A673 (cell line): Measurements from ENCODE around the gene EPHA10.

ENCODE experiments used
- CTCF ChIP-seq: fragments of 300-800, 200-600 bp; sonication (generic); conservative IDR thresholded peaks from 2 replicates; pipeline ENCODE4 v1.5.1; 2017; ENCODE audit warnings: low read depth, mild to moderate bottlenecking, antibody characterized with exemption, low read length, moderate library complexity, mixed read lengths
- EZH2 ChIP-seq: fragments of 200-600 bp; sonication (generic); IDR thresholded peaks from 2 replicates; pipeline ENCODE4 v1.6.1; 2017; ENCODE audit warnings: borderline replicate concordance, low read depth, mild to moderate bottlenecking, mixed read lengths, antibody characterized with exemption, low read length; ENCODE audit not compliant: poor library complexity, severe bottlenecking

DNA sequence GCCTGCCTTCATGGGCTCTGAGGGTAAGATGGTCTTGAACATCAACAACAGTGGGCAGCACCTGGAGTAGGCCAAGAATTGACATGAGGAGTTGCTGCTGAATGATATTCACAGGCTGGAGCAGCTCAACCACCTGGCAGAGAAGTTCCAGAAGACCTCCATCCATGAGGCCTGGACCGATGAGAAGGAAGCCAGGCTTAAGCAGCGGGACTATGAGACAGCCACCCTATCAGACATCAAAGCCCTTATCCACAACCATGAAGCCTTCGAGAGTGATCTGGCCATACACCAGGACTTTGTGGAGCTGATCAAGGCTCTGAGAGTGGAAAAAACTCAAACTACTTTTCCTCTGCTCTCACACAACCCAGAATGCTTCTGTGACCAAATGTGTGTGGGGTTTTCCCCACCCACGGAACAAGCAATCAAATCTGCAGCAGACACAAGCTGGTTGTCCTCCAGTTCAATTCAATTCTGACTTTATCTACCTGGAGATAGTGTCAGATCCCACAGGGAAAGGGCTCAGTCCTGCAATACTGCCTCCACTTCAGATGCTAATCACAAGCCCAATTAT lies 12.1 kb upstream of the EPHA10 start:
- TF ChIP-seq EZH2: no peak
- no peak for TF ChIP-seq CTCF
